ENCODE data around the gene UBA6.
"Not testable (repeated sequence)": the region's sequence is repeated elsewhere in the genome, so short reads cannot be mapped to it uniquely, and the experiment has no call there.

UBA6 gene

DNA sequence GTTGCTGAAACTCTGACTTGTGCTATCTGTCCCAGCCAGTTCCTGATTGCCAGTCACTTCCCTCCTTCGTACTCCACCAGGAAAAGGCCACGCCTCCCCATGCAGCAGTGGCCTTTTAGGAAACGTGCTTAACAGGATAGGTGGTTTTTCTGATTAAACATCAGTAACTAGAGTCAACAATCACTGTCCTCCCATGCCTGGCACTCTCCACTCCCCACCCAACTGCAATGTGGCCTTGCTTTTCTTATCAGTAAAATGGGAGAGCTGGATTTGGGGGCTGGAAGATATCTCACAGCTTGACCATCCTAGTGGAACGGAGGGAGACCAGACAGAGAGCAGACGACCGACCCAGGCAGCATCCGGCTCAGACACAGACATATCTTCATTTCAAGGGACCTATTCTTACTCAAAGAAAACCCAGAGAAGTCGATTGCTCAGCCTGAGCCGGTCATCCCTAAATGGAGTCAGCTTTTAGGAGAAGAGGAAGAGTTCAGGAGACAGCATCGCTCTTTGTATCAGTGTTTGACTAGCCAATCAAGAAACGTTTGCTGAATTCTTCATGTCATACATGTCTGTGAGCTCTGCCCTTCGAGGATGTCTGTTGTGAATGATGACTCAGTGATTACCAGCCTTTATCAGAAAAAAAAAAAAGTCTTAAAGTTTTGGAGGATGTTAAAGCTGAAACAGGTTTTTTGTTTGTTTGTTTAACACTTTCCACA, 12.7 kb upstream of the UBA6 start:
- DNase-seq (ENCODE audit: low read depth): no peak

DNA sequence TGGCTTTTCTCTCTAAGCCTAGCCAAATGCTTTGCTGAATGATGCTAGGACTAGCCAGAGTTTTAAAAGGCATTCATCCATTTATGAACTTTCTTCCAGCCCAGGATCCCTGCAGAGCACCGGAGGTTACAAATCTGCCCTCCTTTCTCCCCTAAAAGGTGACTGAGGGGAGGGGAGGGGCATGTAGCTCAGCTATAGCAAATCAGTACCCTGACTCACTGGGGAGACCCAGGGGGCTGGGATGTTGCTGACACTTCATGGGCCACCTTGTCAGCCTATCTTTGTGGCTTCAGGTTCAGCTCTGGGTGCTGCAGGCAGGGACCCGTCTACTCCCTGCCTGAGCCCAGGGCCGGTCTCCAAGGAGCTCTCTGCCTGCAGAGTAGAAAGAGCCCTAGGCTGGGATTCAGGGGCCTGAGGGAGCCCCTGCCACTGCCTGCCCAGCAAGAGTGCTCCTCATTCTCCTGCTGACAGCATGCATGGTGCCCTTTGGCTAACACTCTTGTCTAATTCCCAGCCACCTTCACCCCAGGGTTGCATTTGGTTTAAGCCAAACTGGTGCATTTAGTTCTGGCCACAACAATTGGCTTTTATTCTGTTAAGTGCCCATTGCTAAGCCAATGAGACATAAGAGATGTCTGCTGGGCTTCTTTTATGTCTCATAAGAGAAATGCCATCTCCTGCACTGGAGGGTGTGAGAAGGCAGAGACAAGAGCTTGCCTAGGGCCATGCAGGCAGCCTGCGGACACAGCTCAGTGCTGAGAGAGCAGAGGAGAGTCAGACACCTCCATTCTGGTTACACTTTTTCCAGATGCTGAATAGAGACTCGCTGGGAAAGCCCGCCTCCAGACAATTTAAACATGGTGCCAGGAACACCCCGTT, 11.9 kb upstream of the UBA6 start:
- DNase-seq (ENCODE audit: low read depth): no peak

DNA sequence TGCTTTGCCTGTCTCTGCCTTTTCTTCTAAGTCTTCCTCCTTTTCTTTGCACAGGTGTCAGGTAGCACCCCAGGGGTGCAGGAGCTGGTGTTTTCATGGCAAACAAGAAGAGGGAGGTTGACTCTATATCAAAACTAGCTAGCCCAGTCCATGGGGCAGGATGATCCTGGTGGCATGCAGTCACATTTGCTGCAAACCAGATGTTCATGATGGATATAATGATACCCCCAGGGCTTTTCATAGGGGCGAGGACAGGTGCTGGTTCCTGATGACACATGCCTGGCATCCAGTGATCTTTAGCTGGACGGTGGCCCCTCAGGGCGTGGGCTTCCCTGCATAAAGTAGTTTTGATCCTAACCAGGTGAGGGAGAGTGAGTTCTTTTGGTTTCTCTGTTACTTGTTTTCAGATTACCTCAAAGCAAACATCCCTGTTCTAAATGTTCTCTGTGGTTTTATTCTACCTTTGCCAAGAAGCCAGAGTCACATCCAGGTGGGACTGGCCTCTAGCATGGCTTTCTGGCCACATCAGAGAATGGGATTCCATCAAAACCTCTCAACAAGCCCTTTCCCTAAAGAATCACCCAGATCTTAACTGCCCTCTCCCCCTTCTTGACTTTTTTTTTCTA, 11.2 kb upstream of the UBA6 start:
- no peak for DNase-seq (ENCODE audit: low read depth)

DNA sequence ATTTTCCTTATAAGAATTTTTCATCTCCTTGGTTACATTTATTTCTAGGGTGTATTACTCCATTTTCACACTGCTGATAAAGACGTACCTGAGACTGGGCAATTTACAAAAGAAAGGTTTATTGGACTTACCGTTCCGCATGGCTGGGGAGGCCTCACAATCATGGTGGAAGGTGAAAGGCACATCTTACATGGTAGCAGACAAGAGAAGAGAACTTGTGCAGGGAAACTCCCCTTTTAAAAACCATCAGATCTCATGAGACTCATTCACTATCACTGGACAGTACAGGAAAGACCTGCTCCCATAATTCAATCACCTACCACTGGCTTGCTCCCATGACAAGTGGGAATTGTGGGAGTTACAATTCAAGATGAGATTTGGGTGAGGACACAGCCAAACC, 5.7 kb upstream of the UBA6 start:
- not testable (repeated sequence) for DNase-seq (ENCODE audit: low read depth)

DNA sequence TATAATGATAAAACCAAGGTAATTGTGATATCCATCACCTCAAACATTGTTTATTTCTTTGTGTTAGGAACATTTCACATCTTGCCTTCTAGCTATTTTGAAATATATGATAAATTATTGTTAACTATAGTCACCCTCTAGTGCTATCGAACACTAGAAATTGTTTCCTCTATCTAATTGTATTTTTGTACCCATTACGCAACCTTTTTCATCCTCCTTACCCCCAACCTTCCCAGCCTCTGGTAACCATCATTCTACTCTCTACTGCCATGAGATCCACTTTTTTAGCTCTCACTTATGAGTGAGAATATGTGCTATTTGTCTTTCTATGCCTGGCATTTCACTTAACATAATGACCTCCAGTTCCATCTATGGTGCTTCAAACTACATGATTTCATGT, 3.9 kb upstream of the UBA6 start:
- no peak for DNase-seq (ENCODE audit: low read depth)

DNA sequence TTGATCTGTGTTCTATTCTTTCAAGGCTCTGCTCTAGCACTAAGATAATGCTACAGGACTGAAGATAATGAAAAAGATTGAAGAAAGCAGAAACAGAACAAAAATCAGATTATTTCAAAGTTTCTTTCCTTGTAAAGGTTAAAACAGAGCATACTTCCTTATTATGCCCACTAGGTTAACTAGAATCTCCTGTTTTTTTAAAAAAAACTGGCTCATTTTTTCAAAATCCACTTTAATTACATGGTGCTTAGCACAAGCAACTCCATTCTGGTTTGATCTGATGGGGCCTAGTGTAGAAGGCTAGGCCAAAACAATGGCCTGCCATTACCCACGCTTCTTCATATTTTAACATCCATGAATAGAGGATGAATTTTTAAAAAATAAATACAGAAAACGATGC, 1.2 kb upstream of the UBA6 start:
- no peak for DNase-seq (ENCODE audit: low read depth)

DNA sequence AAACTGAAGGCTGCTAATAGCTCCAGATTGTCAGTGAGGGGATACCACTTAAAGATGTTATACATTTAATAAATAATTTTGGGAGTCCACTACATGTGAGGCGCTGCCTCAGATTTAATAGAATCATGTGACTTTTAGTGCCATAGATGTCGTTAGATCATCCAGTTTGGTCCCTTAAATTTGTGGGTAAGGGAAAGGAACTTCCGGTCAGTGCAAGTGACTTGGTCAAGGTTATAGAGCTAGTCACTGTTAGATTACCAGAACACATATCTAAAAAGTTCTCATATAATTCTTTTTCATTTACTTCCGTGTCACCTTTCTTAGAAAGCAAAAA, 529 bp upstream of the UBA6 start:
- no peak for DNase-seq (ENCODE audit: low read depth)

DNA sequence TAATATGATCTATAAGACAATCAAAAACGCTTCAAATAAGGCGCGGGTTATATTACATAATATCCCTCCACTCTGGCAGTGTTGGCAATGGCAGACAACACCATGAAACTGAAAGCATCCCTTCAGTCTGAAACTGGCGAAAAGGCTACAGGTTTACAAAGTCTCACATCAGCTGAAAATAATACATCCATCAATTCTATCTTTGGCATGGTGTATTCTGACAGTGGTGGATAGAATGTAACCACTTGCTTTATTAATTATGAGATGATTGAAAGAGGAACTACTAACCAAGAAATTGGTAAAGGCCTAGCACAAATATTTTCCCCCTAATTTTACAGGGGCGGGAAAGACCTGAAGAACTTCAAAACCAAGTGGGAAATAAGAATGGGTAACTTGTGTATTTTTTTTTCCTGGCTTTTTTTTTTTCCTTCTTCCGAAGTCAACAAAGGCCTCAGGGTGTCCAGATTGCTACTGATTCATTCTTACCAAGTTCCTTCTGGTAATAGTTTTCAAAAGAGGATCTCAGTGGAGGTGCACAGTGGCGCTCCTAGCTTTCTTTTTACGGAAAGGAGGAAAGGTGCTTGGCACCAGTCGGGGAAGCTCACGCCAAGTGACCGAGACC, 728 bp downstream of the UBA6 start:
- no peak for DNase-seq (ENCODE audit: low read depth)

DNA sequence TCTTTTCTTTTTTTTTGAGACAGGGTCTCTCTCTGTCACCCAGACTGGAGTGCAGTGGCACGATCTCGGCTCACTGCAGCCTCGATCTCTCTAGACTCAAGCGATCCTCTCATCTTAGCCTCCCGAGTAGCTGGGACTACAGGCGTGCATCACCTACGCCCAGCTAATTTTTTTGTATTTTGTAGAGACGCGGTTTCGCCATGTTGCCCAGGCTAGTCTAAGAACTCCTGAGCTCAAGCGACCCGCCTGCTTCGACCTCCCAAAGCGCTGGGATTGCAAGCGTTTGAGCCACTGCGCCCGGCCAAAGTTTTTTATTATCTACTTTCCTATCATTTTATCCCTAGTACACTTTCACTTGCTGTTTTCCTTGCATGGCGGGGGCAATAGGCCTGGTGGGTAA, 1.4 kb downstream of the UBA6 start:
- no peak for DNase-seq (ENCODE audit: low read depth)

DNA sequence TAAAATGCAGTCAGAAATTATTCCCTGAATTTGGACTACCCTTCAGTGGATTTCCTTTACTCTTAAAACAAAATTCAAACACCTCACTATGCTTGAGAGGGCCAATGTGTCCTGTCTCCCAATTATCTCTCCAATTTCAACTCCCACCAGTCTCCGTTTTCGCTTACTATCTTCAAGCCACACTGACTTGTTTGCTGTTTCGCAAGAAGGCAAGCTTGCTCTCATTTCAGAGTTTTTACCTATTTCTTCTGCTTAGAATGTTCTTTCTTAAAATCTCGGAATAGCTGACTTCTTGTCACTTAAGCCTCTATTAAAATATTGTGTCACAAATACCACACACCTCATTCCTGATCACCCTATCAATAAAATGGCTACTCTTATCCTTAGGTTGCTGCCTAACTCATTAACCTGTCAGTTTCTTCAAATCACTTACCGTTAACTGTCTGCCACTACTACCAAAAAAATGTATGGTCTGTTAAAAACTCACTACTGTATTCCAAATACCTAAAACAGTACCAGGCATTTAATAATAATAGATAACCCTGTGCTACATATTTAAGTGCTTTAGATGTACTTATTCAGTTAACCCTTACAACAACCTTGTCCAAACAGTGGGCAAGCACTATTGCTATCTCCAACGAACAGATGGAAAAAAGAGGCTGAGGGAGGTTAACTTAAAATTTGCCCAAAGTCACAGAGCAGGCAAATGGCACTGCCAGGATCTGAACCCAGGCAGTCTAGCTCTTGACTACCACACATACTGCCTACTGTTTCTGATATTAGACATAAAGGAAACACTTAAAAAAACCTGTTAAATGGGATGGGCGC, 2.9 kb downstream of the UBA6 start:
- no peak for DNase-seq (ENCODE audit: low read depth)

DNA sequence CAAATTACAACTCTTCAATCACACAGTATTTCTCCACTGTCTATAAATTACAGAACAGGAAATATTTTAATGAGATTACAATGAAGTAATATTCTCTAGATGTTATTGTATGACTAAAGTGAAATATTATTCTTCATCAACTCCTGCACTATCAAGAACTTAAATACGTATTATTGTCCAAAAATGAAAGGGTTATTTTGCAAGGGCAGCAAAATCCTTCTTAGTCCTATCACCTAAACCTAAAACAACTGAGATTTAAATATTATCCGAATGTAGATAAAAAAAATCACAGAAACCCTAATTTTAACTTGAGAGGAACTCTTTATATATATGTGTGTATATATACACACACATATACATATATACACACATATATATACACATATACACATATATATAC, 4.9 kb downstream of the UBA6 start:
- no peak for DNase-seq (ENCODE audit: low read depth)

DNA sequence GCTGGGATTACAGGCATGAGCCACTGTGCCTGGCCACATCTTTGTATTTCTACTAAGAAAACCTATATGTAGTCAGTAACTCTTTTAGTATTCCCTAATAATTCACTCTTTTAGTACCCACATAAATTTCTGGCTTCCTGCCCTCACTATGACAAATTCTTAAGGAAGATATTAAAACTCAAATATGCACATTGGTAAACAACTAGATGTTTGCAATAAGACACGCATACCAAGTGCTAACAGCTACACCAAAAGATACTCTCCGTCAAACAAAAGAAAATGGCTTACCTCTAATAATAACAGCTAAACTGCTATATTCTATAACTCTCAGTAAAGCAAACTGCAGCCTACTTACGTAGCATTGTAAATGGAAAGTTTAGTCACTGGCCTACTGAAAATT, 6.3 kb downstream of the UBA6 start:
- no peak for DNase-seq (ENCODE audit: low read depth)

DNA sequence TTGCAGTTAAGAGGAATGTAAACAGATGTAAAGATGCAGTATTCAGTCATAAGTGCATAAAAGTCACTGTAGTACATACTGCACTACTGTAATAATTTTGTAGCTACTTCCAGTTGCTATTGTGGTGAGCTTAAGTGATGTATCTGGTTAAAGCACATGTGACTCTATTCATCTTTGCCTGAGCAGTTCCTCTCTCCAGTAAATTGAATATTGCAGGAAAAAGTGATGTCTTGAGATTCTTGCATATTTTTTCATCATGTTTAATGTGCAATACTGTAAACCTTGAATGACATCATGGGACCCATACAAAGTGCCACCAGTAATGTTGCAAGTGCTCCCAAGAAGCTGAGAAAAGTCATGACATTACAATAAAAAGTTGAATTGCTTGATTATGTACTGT, 9.6 kb downstream of the UBA6 start:
- no peak for DNase-seq (ENCODE audit: low read depth)

DNA sequence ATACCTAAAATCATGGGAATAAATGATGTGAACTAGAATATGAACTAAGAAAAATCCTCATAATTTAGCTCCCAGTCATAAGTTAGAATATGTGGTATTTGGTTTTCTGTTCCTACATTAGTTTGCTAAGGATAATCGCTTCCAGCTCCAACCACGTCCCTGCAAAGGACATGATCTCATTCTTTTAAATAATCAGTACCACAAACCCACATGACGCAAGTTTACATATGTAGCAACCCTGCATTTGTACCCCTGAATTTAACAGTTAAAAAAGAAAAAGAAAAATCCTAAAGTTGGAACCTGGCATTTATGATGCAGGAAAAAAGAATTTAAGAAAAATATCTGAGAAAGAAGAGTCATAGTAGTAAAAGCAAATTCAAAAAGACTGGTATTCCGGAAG, 13.3 kb downstream of the UBA6 start:
- no peak for DNase-seq (ENCODE audit: low read depth)

DNA sequence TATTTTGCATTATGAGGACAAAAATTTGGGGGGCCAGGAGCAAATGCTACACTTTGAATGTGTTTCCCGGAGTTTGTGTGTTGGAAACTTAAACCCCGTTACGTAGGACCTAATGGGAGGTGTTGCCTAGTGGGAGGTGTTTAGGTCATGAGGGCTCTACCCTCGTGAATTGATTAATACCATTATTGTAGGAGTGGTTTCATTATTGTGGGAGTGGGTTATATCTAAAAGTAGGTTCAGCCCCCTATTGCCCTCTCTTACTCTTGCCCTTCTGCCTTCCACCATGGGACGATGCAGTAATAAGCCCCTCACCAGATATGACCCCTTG, 15.5 kb downstream of the UBA6 start:
- DNase-seq (ENCODE audit: low read depth): no peak

DNA sequence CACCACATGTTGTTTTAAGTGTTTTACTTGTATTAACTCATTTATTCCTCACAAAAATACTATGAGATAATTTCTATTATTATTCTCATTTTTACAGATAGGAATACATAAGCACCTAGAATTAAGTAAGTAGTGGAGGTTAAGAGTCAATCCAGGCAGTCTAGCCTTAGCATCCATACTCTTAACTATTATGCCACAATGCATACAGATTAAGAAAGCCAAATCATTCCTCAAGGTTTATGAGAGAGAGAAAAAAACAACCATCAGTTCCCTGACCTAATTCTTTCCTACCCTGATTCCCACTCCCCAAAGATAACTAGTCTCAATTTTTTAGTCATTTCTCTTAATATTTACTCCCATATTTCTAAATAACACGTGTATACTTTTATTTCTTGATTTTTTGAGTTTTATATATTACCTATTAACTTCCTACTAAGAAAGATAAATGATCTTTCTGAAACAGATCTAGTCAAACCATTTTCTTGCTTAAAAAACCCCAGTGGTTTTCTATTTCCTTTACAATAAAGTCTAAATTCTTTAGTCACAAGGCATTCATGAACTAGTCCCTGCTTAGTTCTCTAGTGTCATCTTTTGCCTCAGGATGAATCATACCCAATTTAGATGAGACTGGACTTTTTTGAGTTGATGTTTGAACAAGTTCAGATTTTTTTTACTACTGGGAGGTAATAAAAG, 16.0 kb downstream of the UBA6 start:
- no peak for DNase-seq (ENCODE audit: low read depth)

DNA sequence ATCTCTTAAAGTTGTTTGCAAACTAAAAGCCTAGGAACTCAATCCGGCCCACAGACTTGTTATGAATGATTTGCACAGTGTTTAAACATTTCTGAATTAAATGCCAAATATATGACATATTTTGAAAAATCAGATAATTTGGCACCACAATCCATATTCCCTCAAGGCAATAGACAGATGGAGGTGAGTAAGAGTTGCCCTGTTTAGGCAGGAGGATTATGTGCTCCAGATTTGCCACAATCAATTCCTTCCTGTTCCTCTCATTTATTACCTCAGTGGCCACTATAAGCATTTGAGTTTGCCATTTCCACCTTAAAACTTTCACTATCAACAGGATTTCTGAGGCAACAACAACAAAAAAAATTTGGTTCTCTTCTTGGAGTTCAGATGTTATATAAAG, 18.7 kb downstream of the UBA6 start:
- DNase-seq (ENCODE audit: low read depth): no peak

DNA sequence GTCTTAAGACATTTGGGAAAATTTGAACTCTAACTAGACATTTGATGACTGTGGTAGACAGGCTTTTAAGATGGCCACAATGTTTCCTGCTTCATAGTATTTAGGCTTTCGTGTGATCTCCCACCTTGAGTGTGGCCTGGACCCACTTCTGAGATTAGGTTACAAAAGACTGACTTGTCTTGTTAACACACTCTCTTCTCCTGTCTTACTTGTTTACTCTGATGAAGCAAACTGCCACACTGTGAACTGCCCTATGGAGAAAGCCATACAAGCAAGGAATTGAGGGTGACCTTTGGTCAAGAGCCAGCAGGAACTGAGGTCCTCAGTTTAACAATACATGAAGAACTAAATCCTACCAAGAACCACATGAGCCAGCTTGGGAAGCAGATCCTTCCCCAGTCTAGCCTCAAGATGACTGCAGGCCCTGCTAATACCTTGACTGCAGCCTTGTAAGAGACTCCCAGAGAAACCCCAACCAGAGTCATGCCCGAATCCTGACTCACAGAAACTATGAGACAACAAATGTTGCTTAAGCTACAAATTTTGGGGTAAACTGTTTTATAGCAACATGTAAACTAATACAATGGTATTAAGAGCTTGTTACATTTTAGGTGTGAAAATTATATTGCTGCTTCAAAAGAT, 20.3 kb downstream of the UBA6 start:
- DNase-seq (ENCODE audit: low read depth): no peak

DNA sequence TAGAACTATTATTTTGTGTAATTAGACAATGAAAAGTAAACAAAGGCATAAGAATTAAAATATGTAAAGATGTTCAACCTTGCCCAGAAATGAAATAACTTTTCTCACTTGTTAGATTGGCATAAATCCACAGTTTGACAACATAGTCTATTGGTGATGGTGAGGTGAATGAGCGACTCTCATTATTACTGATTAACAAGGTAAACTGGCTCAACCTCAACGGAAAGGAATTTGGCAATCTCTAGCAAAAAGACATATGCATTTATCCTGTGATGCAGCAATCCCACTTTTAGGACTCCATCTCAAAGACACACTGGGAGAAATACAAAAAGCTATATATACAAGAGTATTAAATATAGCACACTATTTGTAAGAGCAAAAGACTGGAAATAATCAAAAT, 22.3 kb downstream of the UBA6 start:
- DNase-seq (ENCODE audit: low read depth): no peak

DNA sequence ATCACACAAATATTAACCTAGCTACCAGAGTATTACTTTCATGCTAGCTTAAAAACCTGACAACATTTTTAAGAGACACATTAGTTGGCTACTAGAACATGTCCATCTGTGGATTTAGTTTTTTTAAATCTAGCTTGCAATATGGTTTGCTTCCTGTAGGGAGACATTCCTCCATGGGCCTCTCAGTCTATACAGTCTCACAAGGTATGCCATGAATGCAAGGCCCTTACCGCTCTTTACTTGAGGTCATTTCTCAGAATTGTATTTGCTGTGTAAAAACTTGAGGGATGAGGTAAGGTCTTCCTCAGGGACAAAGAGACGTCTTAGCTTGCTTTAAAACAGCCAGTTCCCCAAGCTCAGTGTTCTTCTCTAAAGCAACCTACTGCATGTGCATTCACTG, 26.9 kb downstream of the UBA6 start:
- no peak for DNase-seq (ENCODE audit: low read depth)

DNA sequence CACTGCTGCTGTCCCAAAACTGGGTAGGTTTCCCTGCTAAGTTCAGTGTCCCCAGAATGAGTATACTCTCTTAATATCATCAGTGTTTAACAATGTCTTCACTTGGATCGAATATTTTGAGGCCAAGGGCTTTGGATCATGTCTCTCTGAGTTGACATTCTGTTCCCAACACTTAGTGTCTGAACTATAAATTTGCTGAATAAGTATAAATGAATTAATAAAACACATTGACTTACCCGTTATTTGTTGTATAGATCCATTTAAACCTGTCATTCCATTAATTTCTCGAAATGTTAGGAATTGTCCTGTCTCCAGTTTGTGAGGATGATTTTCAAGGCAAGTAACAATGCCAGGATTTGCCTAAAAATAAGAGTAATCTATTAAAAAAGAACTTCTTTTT, 32.6 kb downstream of the UBA6 start:
- DNase-seq (ENCODE audit: low read depth): no peak
